ENCODE measurements around the gene UBE2G1.

- TF ChIP-seq POLR2AphosphoS5 (IDR thresholded peaks at IDR 0.05; ENCODE audit: low read depth, low read length) (no peak), POLR2A (IDR thresholded peaks at IDR 0.05; ENCODE audit: low read depth, low read length) (no peak)
Observed at GRCh38 chr17:4405699-4406098, 39.2 kb upstream of the UBE2G1 start.

All from GM12892 (cell line).